GM23248 (cell line): ENCODE results near the gene SIPA1L3. TPM values are rescaled to one million over a fixed set of nuclear protein-coding genes. Genes with fewer than 3 reads are reported as not detected.
"Not testable (repeated sequence)": the region's sequence is repeated elsewhere in the genome, so short reads cannot be mapped to it uniquely, and the experiment has no call there.

ENCODE experiments used
- DNase-seq: peaks from one replicate; pipeline ENCODE4 v3.0.0-alpha.2; 2015
- H2AFZ ChIP-seq: fragments of 200-600 bp; sonication (generic); 2 replicates; pipeline ENCODE4 v1.6.1; 2016; ENCODE audit warnings: antibody characterized with exemption
- H3F3A ChIP-seq: fragments of 200-600 bp; sonication (generic); 2 replicates; pipeline ENCODE4 v1.6.1; 2016; ENCODE audit warnings: mild to moderate bottlenecking, antibody characterized with exemption, mixed run types; ENCODE audit not compliant: insufficient read depth
- H3K27ac ChIP-seq: fragments of 200-600 bp; sonication (generic); 2 replicates; pipeline ENCODE4 v1.5.1; 2016; ENCODE audit warnings: mild to moderate bottlenecking
- H3K27me3 ChIP-seq: fragments of 200-600 bp; sonication (generic); replicated peaks from 2 replicates; pipeline ENCODE4 v1.6.1; 2016; ENCODE audit warnings: mild to moderate bottlenecking; ENCODE audit not compliant: insufficient read depth
- H3K36me3 ChIP-seq: fragments of 200-600 bp; sonication (generic); 2 replicates; pipeline ENCODE4 v1.6.1; 2016; ENCODE audit warnings: low read depth, mild to moderate bottlenecking
- H3K4me1 ChIP-seq: fragments of 200-600 bp; sonication (generic); 2 replicates; pipeline ENCODE4 v1.6.1; 2016; ENCODE audit warnings: mild to moderate bottlenecking; ENCODE audit not compliant: insufficient read depth
- H3K4me2 ChIP-seq: fragments of 200-600 bp; sonication (generic); one replicate; pipeline ENCODE4 v1.6.1; 2016; ENCODE audit warnings: mild to moderate bottlenecking; ENCODE audit not compliant: unreplicated experiment
- H3K4me3 ChIP-seq: fragments of 200-600 bp; sonication (generic); 2 replicates; pipeline ENCODE4 v1.5.1; 2016; ENCODE audit warnings: mild to moderate bottlenecking
- H3K79me2 ChIP-seq: fragments of 200-600 bp; sonication (generic); 2 replicates; pipeline ENCODE4 v1.6.1; 2016; ENCODE audit warnings: mild to moderate bottlenecking; ENCODE audit not compliant: insufficient read depth
- H3K9ac ChIP-seq: fragments of 200-600 bp; sonication (generic); 2 replicates; pipeline ENCODE4 v1.6.1; 2016; ENCODE audit warnings: mild to moderate bottlenecking
- H3K9me2 ChIP-seq: fragments of 200-600 bp; sonication (generic); 2 replicates; pipeline ENCODE4 v1.6.1; 2016; ENCODE audit warnings: mixed run types, mild to moderate bottlenecking, moderate library complexity; ENCODE audit not compliant: insufficient read depth
- H3K9me3 ChIP-seq: fragments of 200-600 bp; sonication (generic); one replicate; pipeline ENCODE4 v1.6.1; 2017; ENCODE audit warnings: low read depth
- H4K20me1 ChIP-seq: fragments of 200-600 bp; sonication (generic); 2 replicates; pipeline ENCODE4 v1.6.0; 2016; ENCODE audit not compliant: insufficient read depth
- EZH2 ChIP-seq: fragments of 200-600 bp; sonication (generic); IDR thresholded peaks from 2 replicates; pipeline ENCODE4 v1.6.1; 2018; ENCODE audit warnings: antibody characterized with exemption, mild to moderate bottlenecking; ENCODE audit not compliant: insufficient read depth, poor library complexity, severe bottlenecking
- EZH2phosphoT487 ChIP-seq: fragments of 200-600 bp; sonication (generic); IDR thresholded peaks from 2 replicates; pipeline ENCODE4 v1.6.1; 2018; ENCODE audit warnings: antibody characterized with exemption, moderate library complexity, mild to moderate bottlenecking, low read depth; ENCODE audit not compliant: insufficient read depth
- WGBS, 2 experiments: methylation state at CpG; one replicate each; pipeline ENCODE4 v1.1.6; 2015 to 2017; ENCODE audit warnings: low lambda C conversion rate in 2 of 2, low coverage in 1 of 2; ENCODE audit errors: missing lambda C conversion rate in 2 of 2; 5-methylcytosine and 5-hydroxymethylcytosine counted together
- in situ Hi-C: fragments of 300-500 bp; cut with MboI; formaldehyde crosslinking; loops from 2 replicates; pipeline ENCODE4 v1.15.0; 2020
- polyA plus RNA-seq: library from polyadenylated mRNA; unstranded; fragments of >200 nt; fragmentation: Nextera tagmentation; extraction: Ambion mirVana; gene quantifications from 2 replicates; pipeline ENCODE4 v1.2.1, GENCODE V29; 2016
- total RNA-seq: library from RNA; depleted of rRNA; stranded (reverse); fragments of >200 nt; shearing (Covaris generic); gene quantifications from 2 replicates; pipeline ENCODE4 v1.2.3, GENCODE V29; 2014

Gene SIPA1L3
- total and polyA plus RNA-seq, 2 experiments from 2014 or later, result 3.7 to 12.1 TPM

- H3K4me3 ChIP-seq, result no peak overlapping the region
- 77 to 81% methylated on average over 12 of the region's 12 CpGs for WGBS, 2 experiments
- H3K9me2 ChIP-seq, result no peaks in the 10 kb centered on the region
- H3K9me3 ChIP-seq, result no peaks in the 10 kb centered on the region
- DNase-seq, result no peak
- in situ Hi-C loops, result no loop called here
- peaks cover 21% of the 10 kb centered on the region for H3K4me1 ChIP-seq
- H2AFZ ChIP-seq, result no peak overlapping the region
- no peaks in the 10 kb centered on the region for H4K20me1 ChIP-seq
- H3K79me2 ChIP-seq, result peaks cover 74% of the 10 kb centered on the region
- no peaks in the 10 kb centered on the region for H3F3A ChIP-seq
- no peak overlapping the region for H3K4me2 ChIP-seq
- 0 out of 2 replicates have a peak overlapping the region, but pooled peaks have one; percentile 3 for H3K9ac ChIP-seq
- peak overlapping the region; percentile 48 for H3K27ac ChIP-seq
- H3K36me3 ChIP-seq, result no peaks in the 10 kb centered on the region
- TF ChIP-seq EZH2 (no peak), EZH2phosphoT487 (no peak)
- H3K27me3 ChIP-seq, result no peaks in the 10 kb centered on the region
These were observed 116.9 kb downstream of the SIPA1L3 start for GRCh38 chr19:38023671-38024541.

GRCh38 chr19:38024992-38025908 is 118.2 kb downstream of the SIPA1L3 start:
- H3K9ac ChIP-seq, result no peak overlapping the region
- TF ChIP-seq EZH2, result no peak
- TF ChIP-seq EZH2phosphoT487, result no peak
- no peak overlapping the region for H3K4me3 ChIP-seq
- no peaks in the 10 kb centered on the region for H3K9me2 ChIP-seq
- no peaks in the 10 kb centered on the region for H3F3A ChIP-seq
- H3K9me3 ChIP-seq, result no peaks in the 10 kb centered on the region
- peaks cover 21% of the 10 kb centered on the region for H3K4me1 ChIP-seq
- no peak overlapping the region for H2AFZ ChIP-seq
- 89 to 93% methylated on average over 22 of the region's 22 CpGs for WGBS, 2 experiments
- H3K27me3 ChIP-seq, result no peaks in the 10 kb centered on the region
- peaks cover 68% of the 10 kb centered on the region for H3K79me2 ChIP-seq
- no peak for DNase-seq
- no peak overlapping the region for H3K4me2 ChIP-seq
- no peak overlapping the region for H3K27ac ChIP-seq
- in situ Hi-C loops, result no loop called here
- H3K36me3 ChIP-seq, result no peaks in the 10 kb centered on the region
- no peaks in the 10 kb centered on the region for H4K20me1 ChIP-seq

GRCh38 chr19:38025909-38026307 is 118.9 kb downstream of the SIPA1L3 start:
- Histone ChIP-seq H3K4me2 (no peak overlapping the region), H2AFZ (no peak overlapping the region), H3K9me2 (no peaks in the 10 kb centered on the region), H4K20me1 (no peaks in the 10 kb centered on the region), H3K4me3 (no peak overlapping the region), H3K9me3 (no peaks in the 10 kb centered on the region), H3K9ac (no peak overlapping the region), H3K4me1 (peaks cover 21% of the 10 kb centered on the region), H3K79me2 (peaks cover 67% of the 10 kb centered on the region), H3K36me3 (0 out of 2 replicates have a peak, but pooled peaks cover under 1% of the 10 kb centered on the region), H3K27me3 (no peaks in the 10 kb centered on the region), H3F3A (no peaks in the 10 kb centered on the region), H3K27ac (no peak overlapping the region)
- no peak for TF ChIP-seq EZH2
- no peak for TF ChIP-seq EZH2phosphoT487
- 74% methylated on average over 2 of the region's 2 CpGs for WGBS, 2 experiments
- DNase-seq, result no peak
- in situ Hi-C loops, result no loop called here

GRCh38 chr19:38028913-38029510 is 122.0 kb downstream of the SIPA1L3 start:
- Histone ChIP-seq H3K27me3 (no peaks in the 10 kb centered on the region), H3K36me3 (0 out of 2 replicates have a peak, but pooled peaks cover 4% of the 10 kb centered on the region), H3K79me2 (peaks cover 69% of the 10 kb centered on the region), H3K4me1 (peaks cover 7% of the 10 kb centered on the region), H3K9me3 (no peaks in the 10 kb centered on the region), H3K9ac (no peak overlapping the region), H3K4me3 (no peak overlapping the region), H2AFZ (no peak overlapping the region), H3K27ac (no peak overlapping the region), H3F3A (peaks cover 12% of the 10 kb centered on the region; the same call in 1 of the 2 replicates), H3K4me2 (no peak overlapping the region), H4K20me1 (no peaks in the 10 kb centered on the region), H3K9me2 (no peaks in the 10 kb centered on the region)
- no peak for DNase-seq
- in situ Hi-C loops, result no loop called here
- 96 to 97% methylated on average over 6 of the region's 6 CpGs for WGBS, 2 experiments
- TF ChIP-seq EZH2phosphoT487 (no peak), EZH2 (no peak)

- H3K36me3 ChIP-seq, H3K9me2 ChIP-seq, H4K20me1 ChIP-seq, H3K4me1 ChIP-seq, H3K27ac ChIP-seq, H3K4me3 ChIP-seq, H3K9me3 ChIP-seq, DNase-seq, H3K4me2 ChIP-seq, H3K9ac ChIP-seq, in situ Hi-C loops, H2AFZ ChIP-seq, H3K27me3 ChIP-seq: not testable (repeated sequence)
- WGBS, 2 experiments, result 97 to 99% methylated on average over 8 of the region's 8 CpGs
- Histone ChIP-seq H3K79me2 (peaks cover 62% of the 10 kb centered on the region), H3F3A (peaks cover 12% of the 10 kb centered on the region; the same call in 1 of the 2 replicates)
These were observed 123.0 kb downstream of the SIPA1L3 start for GRCh38 chr19:38030001-38030400.
